Measurements from ENCODE around the gene CHPF2. TPM values are rescaled to one million over a fixed set of nuclear protein-coding genes. Genes with fewer than 3 reads are reported as not detected.

CHPF2 gene
- total RNA-seq, 6 experiments from 2014 or later: 11.9 to 20.7 (median 17.7) TPM

DNA sequence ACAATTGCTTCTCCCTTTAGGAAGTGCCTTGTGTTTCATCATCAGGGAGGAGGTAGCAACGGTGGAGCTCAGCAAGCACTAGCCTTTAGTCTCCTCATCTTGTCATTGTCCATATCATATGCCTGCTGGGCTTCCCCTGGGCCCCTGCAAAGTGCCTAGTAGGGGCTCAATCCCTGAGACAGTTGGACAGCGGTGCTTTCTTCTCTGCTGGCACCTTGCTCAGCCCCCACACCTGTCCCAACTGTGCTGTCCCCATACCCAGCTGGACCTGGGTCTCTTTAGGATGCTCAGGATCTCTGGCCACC, 10.7 kb downstream of the CHPF2 start:
- Histone ChIP-seq H3K9me3 (no peaks in the 10 kb centered on the region), H3K4me3 (no peak overlapping the region), H3K4me1 (peaks cover 0 to 11% (median 0%) of the 10 kb centered on the region in 4 donors), H3K27ac (no peak overlapping the region), H3K36me3 (peaks cover 0 to under 1% (median 0%) of the 10 kb centered on the region in 4 donors), H3K27me3 (peaks cover 0 to 8% of the 10 kb centered on the region in 2 donors)
- TF ChIP-seq POLR2A (IDR thresholded peaks at IDR 0.05): no peak
- TF ChIP-seq, protein P1, sequence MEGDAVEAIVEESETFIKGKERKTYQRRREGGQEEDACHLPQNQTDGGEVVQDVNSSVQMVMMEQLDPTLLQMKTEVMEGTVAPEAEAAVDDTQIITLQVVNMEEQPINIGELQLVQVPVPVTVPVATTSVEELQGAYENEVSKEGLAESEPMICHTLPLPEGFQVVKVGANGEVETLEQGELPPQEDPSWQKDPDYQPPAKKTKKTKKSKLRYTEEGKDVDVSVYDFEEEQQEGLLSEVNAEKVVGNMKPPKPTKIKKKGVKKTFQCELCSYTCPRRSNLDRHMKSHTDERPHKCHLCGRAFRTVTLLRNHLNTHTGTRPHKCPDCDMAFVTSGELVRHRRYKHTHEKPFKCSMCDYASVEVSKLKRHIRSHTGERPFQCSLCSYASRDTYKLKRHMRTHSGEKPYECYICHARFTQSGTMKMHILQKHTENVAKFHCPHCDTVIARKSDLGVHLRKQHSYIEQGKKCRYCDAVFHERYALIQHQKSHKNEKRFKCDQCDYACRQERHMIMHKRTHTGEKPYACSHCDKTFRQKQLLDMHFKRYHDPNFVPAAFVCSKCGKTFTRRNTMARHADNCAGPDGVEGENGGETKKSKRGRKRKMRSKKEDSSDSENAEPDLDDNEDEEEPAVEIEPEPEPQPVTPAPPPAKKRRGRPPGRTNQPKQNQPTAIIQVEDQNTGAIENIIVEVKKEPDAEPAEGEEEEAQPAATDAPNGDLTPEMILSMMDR (IDR thresholded peaks at IDR 0.05): no peak
- intact Hi-C loops (cut with DNase I): no loop called here
- ATAC-seq: no peak
- no CpG with 5 or more reads among the region's 2 CpGs for WGBS (ENCODE audit: insufficient coverage, low coverage, low lambda C conversion rate, missing lambda C conversion rate)
- DNase-seq: no peak

DNA sequence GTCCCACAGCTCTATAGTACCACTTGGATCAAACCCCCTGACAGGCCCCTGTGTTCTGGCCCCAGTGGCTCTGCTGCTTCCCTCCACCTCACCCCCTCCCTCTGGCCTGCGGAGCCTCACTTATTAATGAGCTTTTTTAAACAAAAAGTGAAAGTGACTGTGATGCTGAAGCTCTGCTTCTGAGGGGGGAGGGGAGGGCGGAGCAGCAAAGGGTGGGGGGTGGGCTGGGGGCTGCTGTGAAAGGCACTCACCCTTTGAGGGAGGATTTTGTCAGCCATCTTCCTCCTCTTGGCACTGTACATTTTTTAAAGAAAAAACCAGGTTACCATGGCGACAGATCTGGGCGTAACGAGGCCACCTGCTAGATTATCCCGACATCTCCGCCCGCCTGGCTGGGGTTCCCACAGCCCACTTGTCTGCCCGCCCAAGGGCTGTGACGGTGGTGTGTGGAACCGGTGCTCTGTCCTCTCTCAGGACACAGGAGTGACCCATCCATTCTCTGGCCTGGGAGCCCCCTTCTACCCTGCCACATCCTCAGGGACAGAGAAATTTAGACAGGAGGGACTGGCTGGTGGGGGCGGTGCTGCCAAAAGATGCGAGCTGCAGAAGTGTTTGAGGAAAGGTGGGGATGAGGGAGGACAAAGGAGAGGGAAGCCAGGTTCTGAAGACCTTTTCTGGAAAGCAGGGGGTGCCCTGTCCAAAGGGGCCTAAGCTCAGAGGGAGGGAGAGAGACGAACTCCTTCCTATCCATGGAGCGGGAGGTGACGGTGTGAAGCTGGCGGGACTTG, 11.3 kb downstream of the CHPF2 start:
- WGBS (ENCODE audit: insufficient coverage, low coverage, low lambda C conversion rate, missing lambda C conversion rate): 40% methylated on average over 12 of the region's 17 CpGs
- no peak overlapping the region for H3K4me3 ChIP-seq
- no peaks in the 10 kb centered on the region for H3K36me3 ChIP-seq
- peaks cover 0 to 8% of the 10 kb centered on the region in 2 donors for H3K27me3 ChIP-seq
- no peak overlapping the region for H3K27ac ChIP-seq
- DNase-seq: no peak
- H3K9me3 ChIP-seq: no peaks in the 10 kb centered on the region
- H3K4me1 ChIP-seq: peaks cover 0 to 16% (median 0%) of the 10 kb centered on the region in 4 donors
- no peak for ATAC-seq
- TF ChIP-seq, protein P1 (IDR thresholded peaks at IDR 0.05): no peak
- no peak for TF ChIP-seq POLR2A (IDR thresholded peaks at IDR 0.05)
- intact Hi-C loops (cut with DNase I): no loop called here

DNA sequence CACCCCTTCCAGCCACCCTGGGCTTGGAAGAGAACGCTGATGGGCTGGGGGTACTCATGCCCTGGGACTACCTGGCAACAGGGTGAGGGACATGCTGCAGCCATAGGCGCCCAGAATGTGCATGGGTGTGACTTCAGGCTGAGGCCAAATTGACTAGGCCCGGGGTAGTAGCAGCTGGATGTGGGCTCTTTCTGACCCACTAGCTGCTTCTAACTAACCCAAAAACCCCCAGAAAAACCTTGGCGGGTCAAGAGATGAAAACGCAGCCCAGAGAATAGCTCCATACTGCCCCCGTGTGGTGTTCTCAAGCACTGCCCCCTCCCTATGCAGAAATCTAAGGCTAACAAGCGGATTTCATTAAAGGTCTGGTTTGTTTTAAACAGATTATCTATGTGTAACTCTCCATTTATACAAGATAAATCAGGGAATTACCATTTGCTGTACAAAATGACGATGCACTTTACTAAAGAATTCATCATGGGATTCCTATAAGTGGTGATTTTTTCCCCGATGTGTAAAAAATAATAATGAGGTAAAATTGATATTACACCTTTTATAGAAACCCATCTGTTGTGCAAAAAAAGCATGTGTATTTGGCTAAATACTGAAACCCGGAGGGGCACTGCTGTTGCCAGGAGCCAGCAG, 12.0 kb downstream of the CHPF2 start:
- intact Hi-C loops (cut with DNase I): no loop called here
- H3K27ac ChIP-seq: no peak overlapping the region
- WGBS (ENCODE audit: insufficient coverage, low coverage, low lambda C conversion rate, missing lambda C conversion rate): 13% methylated on average over 7 of the region's 10 CpGs
- ATAC-seq: peak; percentile 9 to 55 (median 44)
- no peak overlapping the region for H3K4me3 ChIP-seq
- peaks cover 0 to 8% of the 10 kb centered on the region in 2 donors for H3K27me3 ChIP-seq
- peaks cover 0 to 22% (median 0%) of the 10 kb centered on the region in 4 donors for H3K4me1 ChIP-seq
- no peaks in the 10 kb centered on the region for H3K9me3 ChIP-seq
- no peak for TF ChIP-seq POLR2A (IDR thresholded peaks at IDR 0.05)
- TF ChIP-seq, protein P1 (IDR thresholded peaks at IDR 0.05): peak; percentile 68 to 88 (median 86)
- no peaks in the 10 kb centered on the region for H3K36me3 ChIP-seq
- peak in 1 of 3 donors; percentile 45 for DNase-seq

DNA sequence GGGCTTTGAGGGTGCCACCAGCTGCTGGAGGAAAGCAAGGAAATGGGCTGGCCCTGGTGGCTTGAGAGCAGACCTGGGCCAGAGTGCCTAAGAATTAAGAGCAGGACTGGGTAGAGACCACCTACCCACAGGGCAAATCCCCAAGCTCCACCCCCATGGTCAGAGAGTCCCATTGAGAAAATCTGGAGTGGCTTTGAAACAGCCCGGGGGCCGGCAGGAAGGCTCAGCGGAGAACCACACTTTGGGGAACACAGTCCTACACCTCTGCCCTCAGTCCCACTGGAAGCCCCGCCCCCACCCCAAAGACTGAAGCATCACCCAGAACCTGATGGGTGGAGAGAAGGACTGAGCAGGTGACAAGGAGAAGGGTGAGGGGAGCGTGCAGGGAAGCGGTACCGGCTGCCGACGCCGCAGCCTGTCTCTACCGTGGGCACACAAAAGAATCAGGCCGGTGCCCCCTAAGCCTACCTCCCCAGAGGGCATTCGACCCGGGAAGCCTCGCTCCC, 12.6 kb downstream of the CHPF2 start:
- peaks cover 0 to 22% (median 0%) of the 10 kb centered on the region in 4 donors for H3K4me1 ChIP-seq
- WGBS (ENCODE audit: insufficient coverage, low coverage, low lambda C conversion rate, missing lambda C conversion rate): no CpG with 5 or more reads among the region's 15 CpGs
- peak in 1 of 3 donors; percentile 33 for DNase-seq
- H3K27me3 ChIP-seq: peaks cover 0 to 8% of the 10 kb centered on the region in 2 donors
- no peak for ATAC-seq
- H3K36me3 ChIP-seq: no peaks in the 10 kb centered on the region
- H3K4me3 ChIP-seq: no peak overlapping the region
- intact Hi-C loops (cut with DNase I): no loop called here
- no peaks in the 10 kb centered on the region for H3K9me3 ChIP-seq
- TF ChIP-seq, protein P1 (IDR thresholded peaks at IDR 0.05): no peak
- no peak for TF ChIP-seq POLR2A (IDR thresholded peaks at IDR 0.05)
- H3K27ac ChIP-seq: no peak overlapping the region
